ENCODE data around the gene LHX8.
"Not testable (repeated sequence)": the region's sequence is repeated elsewhere in the genome, so short reads cannot be mapped to it uniquely, and the experiment has no call there.

Gene LHX8

GRCh38 chr1:75133750-75134646 is at the start of gene LHX8:
TSS of gene LHX8 (plus strand) at chr1:75134388. CDS start at chr1:75136615, 2,227 bp downstream.
- no peak for DNase-seq

- no peak for DNase-seq
These were observed 48.3 kb upstream of the LHX8 start for GRCh38 chr1:75085931-75086330.

GRCh38 chr1:75087278-75087677 is 46.9 kb upstream of the LHX8 start:
- no peak for DNase-seq

- DNase-seq, result no peak
These were observed 42.0 kb upstream of the LHX8 start for GRCh38 chr1:75092141-75092540.

- peak; percentile 44 for DNase-seq
These were observed 36.5 kb upstream of the LHX8 start for GRCh38 chr1:75097654-75098053.

GRCh38 chr1:75099581-75099980 is 34.6 kb upstream of the LHX8 start:
- no peak for DNase-seq

- DNase-seq, result no peak
These were observed 33.6 kb upstream of the LHX8 start for GRCh38 chr1:75100481-75101092.

GRCh38 chr1:75112362-75112951 is 21.7 kb upstream of the LHX8 start:
- not testable (repeated sequence) for DNase-seq

- no peak for DNase-seq
These were observed 18.5 kb upstream of the LHX8 start for GRCh38 chr1:75115654-75116053.

GRCh38 chr1:75123756-75124155 is 10.4 kb upstream of the LHX8 start:
- no peak for DNase-seq

- DNase-seq, result no peak
These were observed 9.7 kb upstream of the LHX8 start for GRCh38 chr1:75124510-75124909.

GRCh38 chr1:75125161-75125726 is 8.9 kb upstream of the LHX8 start:
- no peak for DNase-seq

GRCh38 chr1:75126611-75127101 is 7.5 kb upstream of the LHX8 start:
- no peak for DNase-seq

- DNase-seq, result no peak
These were observed 6.1 kb upstream of the LHX8 start for GRCh38 chr1:75127916-75128717.

GRCh38 chr1:75129660-75129982 is 4.6 kb upstream of the LHX8 start:
- DNase-seq, result no peak

GRCh38 chr1:75129983-75130789 is 4.0 kb upstream of the LHX8 start:
- no peak for DNase-seq

- no peak for DNase-seq
These were observed 3.2 kb upstream of the LHX8 start for GRCh38 chr1:75130865-75131564.

- DNase-seq, result no peak
These were observed 2.5 kb upstream of the LHX8 start for GRCh38 chr1:75131565-75132241.

GRCh38 chr1:75132242-75132811 is 1.9 kb upstream of the LHX8 start:
- no peak for DNase-seq
